Activated CD4-positive, alpha-beta memory T cell treated with anti-CD3 and anti-CD28 coated beads for 36 hours (primary cell): ENCODE data around the gene SGCG. TPM values are rescaled to one million over a fixed set of nuclear protein-coding genes. Genes with fewer than 3 reads are reported as not detected.
"Not testable (repeated sequence)": the region's sequence is repeated elsewhere in the genome, so short reads cannot be mapped to it uniquely, and the experiment has no call there.

Source experiments
- CTCF ChIA-PET: fragments of 350-600 bp; sonication (Branson Sonifier 250); formaldehyde crosslinking; loops from one replicate; lab custom pipeline; 2021; ENCODE audit warnings: antibody characterized with exemption, inconsistent platforms; lab: Charles Lee
- POLR2A ChIA-PET: fragments of 350-600 bp; sonication (Branson Sonifier 250); formaldehyde crosslinking; loops from one replicate; lab custom pipeline; 2021; ENCODE audit warnings: antibody characterized with exemption; lab: Charles Lee
- DNase-seq: peaks from one replicate; pipeline ENCODE4 v3.0.0-alpha.2; 2020
- H3K27ac Mint-ChIP-seq: one replicate; pipeline ENCODE4 v1.8.0; 2021; ENCODE audit warnings: mixed read lengths
- H3K27me3 Mint-ChIP-seq: one replicate; pipeline ENCODE4 v1.8.0; 2021; ENCODE audit warnings: mixed read lengths
- H3K36me3 Mint-ChIP-seq: one replicate; pipeline ENCODE4 v1.8.0; 2021; ENCODE audit warnings: mixed read lengths
- H3K4me1 Mint-ChIP-seq: one replicate; pipeline ENCODE4 v1.8.0; 2021; ENCODE audit warnings: low read depth, mixed read lengths
- H3K4me3 Mint-ChIP-seq: one replicate; pipeline ENCODE4 v1.8.0; 2021; ENCODE audit warnings: mild to moderate bottlenecking, mixed read lengths
- H3K9me3 Mint-ChIP-seq: one replicate; pipeline ENCODE4 v1.8.0; 2021; ENCODE audit warnings: mixed read lengths
- intact Hi-C: fragments of 100-400 bp; cut with micrococcal nuclease; formaldehyde crosslinking; loops from one replicate; pipeline ENCODE4 v1.15.1; 2023
- total RNA-seq, 2 experiments: library from RNA; stranded (reverse); gene quantifications; one replicate each; pipeline ENCODE4 v1.2.3, GENCODE V29; 2021

Gene SGCG
- total RNA-seq, 2 experiments from 2014 or later = not detected

DNA sequence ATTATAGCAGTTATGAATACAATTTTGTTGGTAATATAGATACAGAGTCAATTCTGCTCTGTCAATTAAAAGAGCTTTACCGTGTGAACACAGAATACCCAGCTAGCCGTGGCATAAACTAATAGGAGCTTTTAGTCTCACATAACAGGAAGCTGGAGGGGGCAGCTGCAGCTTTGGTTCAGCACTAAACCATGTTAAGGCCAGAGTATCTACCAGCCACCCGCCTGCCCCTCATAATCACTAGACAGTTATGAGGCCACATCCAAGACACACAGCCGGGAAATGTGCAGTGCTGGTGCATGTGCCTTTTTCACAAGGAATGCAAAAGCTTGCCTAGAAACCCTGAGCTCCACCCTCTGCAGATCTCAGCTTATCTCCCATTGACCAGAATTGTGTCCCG is 62.3 kb downstream of the SGCG start:
- CTCF ChIA-PET = no interaction called here
- Mint-ChIP-seq H3K36me3 (no peaks in the 10 kb centered on the region), H3K4me3 (no peak overlapping the region), H3K9me3 (no peaks in the 10 kb centered on the region), H3K4me1 (no peaks in the 10 kb centered on the region), H3K27me3 (peaks cover 3% of the 10 kb centered on the region), H3K27ac (no peak overlapping the region)
- POLR2A ChIA-PET = no interaction called here
- no peak for DNase-seq
- intact Hi-C loops = no loop called here

DNA sequence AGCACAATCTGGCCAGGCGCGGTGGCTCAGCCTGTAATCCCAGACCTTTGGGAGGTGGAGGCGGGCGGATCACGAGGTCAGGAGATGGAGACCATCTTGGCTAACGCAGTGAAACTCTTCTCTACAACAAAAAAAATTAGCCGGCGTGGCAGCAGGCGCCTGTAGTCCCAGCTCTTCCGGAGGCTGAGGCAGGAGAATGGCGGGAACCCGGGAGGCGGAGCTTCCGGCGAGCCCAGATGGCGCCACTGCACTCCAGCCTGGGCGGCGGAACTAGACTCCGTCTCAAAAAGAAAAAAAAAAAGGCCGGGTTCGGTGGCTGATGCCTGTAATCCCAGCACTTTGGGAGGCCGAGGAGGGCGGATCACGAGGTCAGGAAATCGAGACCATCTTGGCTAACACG is 67.6 kb downstream of the SGCG start:
- intact Hi-C loops, DNase-seq, CTCF ChIA-PET, H3K4me1 Mint-ChIP-seq, POLR2A ChIA-PET, H3K27ac Mint-ChIP-seq, H3K4me3 Mint-ChIP-seq, H3K27me3 Mint-ChIP-seq, H3K9me3 Mint-ChIP-seq, H3K36me3 Mint-ChIP-seq: not testable (repeated sequence)

DNA sequence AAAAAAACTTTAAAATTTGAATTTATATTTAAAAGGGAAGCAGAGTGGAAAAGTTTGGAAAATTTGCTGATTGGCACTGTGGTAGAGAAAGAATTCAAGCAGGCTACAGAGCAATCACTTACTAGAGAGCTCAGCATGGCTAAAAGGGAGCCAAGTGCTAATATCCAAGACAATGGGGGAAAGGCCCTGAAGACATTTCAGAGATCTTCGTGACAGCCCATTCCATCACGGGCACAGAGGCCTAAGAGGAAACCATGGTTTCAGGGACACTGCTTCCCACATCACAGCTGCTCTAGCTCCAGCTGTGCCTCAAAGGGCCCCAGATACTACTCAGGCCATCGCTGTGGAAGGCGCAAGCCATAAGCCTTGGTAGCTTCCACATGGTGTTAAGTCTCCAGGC is 73.7 kb downstream of the SGCG start:
- POLR2A ChIA-PET = no interaction called here
- CTCF ChIA-PET = no interaction called here
- Mint-ChIP-seq H3K9me3 (no peaks in the 10 kb centered on the region), H3K36me3 (peaks cover 2% of the 10 kb centered on the region), H3K4me3 (no peak overlapping the region), H3K27me3 (peaks cover 14% of the 10 kb centered on the region), H3K4me1 (no peaks in the 10 kb centered on the region), H3K27ac (no peak overlapping the region)
- intact Hi-C loops = no loop called here
- DNase-seq = no peak

DNA sequence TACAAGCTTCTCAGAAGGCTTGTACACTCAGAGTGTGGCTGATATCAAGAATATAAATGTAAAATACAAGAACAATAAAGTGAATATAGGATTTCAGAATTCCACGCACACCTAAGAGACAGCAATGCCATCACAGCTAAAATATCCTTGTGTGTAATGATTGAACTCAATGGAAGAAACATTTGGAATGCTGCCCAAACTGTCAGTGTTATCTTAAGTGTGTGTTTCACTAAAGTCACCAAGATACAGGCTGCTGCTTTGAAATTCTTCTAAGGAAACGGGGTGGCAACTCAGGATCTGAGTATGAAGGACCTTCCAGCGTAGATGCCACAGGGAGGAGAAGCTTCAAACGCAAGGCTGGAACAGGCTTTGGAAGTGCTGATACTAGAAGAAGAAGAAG is 86.8 kb downstream of the SGCG start:
- Mint-ChIP-seq H3K9me3 (no peaks in the 10 kb centered on the region), H3K4me3 (no peak overlapping the region), H3K27me3 (peaks cover 11% of the 10 kb centered on the region), H3K36me3 (no peaks in the 10 kb centered on the region), H3K27ac (no peak overlapping the region), H3K4me1 (peaks cover 9% of the 10 kb centered on the region)
- no peak for DNase-seq
- ChIA-PET POLR2A (no interaction called here), CTCF (no interaction called here)
- intact Hi-C loops = no loop called here

DNA sequence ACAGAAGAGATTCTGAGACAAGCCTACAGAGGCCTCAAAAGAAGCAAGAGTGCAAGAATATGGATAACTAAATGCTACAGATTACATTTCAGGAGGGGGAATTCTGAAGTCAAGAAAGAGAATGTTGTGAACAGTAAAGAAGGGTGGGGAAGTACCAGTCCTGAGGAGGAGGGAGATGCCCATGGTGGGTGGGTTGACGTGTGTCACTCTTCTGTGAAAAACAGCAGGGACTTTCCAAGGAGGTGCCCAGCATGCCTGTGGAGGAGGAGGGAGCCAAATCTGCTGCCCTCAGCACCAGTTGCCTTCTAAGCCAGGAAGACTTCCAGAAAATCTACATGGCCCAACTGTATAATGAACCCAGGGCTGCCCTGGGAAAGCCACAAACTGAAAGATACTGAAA is 87.7 kb downstream of the SGCG start:
- ChIA-PET CTCF (no interaction called here), POLR2A (no interaction called here)
- peaks cover 9% of the 10 kb centered on the region for H3K4me1 Mint-ChIP-seq
- H3K4me3 Mint-ChIP-seq = no peak overlapping the region
- no peak overlapping the region for H3K27ac Mint-ChIP-seq
- no peaks in the 10 kb centered on the region for H3K36me3 Mint-ChIP-seq
- intact Hi-C loops = no loop called here
- H3K9me3 Mint-ChIP-seq = no peaks in the 10 kb centered on the region
- DNase-seq = peak; percentile 46
- H3K27me3 Mint-ChIP-seq = peaks cover 7% of the 10 kb centered on the region

DNA sequence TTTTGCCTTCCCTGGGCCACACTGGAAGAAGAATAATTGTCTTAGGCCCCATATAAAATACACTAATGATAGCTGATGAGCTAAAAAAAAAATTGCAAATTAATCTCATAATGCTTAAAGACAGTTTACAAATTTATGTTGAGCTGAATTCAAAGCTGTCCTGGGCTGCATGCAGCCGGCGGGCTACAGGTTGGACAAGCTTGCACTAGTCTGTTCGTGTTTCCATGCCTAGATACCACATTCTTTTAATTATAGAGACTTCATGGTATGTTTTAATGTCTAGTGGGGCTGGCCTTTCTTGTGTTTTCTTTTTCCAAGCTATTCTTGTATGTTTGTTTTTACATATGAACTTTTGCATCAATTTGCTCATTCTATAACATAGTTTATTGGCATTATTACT is 90.6 kb downstream of the SGCG start:
- H3K36me3 Mint-ChIP-seq = no peaks in the 10 kb centered on the region
- no peak for DNase-seq
- CTCF ChIA-PET = no interaction called here
- peaks cover 9% of the 10 kb centered on the region for H3K4me1 Mint-ChIP-seq
- no peak overlapping the region for H3K27ac Mint-ChIP-seq
- no peaks in the 10 kb centered on the region for H3K27me3 Mint-ChIP-seq
- H3K4me3 Mint-ChIP-seq = no peak overlapping the region
- intact Hi-C loops = no loop called here
- POLR2A ChIA-PET = no interaction called here
- no peaks in the 10 kb centered on the region for H3K9me3 Mint-ChIP-seq

DNA sequence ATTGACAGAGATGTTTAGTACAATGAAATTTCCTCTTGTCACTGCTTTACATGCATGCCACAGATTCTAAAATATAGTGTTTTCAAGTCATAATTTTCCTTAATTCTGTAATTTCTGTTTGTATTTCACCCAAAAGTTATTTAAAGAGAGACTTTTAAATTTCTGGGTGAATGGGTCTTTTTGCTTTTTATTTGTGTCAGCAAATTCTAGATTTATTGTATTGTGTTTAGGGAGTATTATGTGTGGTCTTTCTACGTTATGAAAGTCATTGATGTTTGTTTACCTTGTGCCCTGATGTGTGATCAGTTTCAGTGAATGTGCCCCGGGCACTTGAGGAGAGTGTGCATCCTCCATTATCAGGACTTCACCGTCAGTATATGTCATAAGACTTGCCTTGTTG is 92.7 kb downstream of the SGCG start:
- no peak overlapping the region for H3K27ac Mint-ChIP-seq
- intact Hi-C loops = no loop called here
- DNase-seq = no peak
- ChIA-PET CTCF (no interaction called here), POLR2A (no interaction called here)
- H3K27me3 Mint-ChIP-seq = no peaks in the 10 kb centered on the region
- H3K9me3 Mint-ChIP-seq = no peaks in the 10 kb centered on the region
- no peaks in the 10 kb centered on the region for H3K36me3 Mint-ChIP-seq
- no peak overlapping the region for H3K4me3 Mint-ChIP-seq
- peaks cover 4% of the 10 kb centered on the region for H3K4me1 Mint-ChIP-seq

DNA sequence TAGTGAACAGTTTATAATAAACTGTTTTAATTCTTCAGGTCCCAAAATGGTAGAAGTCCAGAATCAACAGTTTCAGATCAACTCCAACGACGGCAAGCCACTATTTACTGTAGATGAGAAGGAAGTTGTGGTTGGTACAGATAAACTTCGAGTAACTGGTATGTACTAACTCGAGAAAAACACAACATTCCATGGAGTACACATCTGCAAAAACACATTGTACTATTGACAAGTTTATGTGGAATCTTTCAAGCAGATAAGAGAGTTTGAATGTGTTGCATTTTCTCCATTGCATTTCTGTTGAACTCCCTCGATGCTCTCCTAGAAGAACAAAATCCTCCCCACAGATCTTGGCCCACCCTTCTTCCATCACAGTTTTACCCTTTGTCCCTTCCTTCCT is 98.5 kb downstream of the SGCG start:
- DNase-seq = no peak
- Mint-ChIP-seq H3K4me3 (no peak overlapping the region), H3K27ac (no peak overlapping the region), H3K27me3 (peaks cover 8% of the 10 kb centered on the region), H3K36me3 (no peaks in the 10 kb centered on the region), H3K4me1 (no peaks in the 10 kb centered on the region), H3K9me3 (no peaks in the 10 kb centered on the region)
- ChIA-PET POLR2A (no interaction called here), CTCF (no interaction called here)
- intact Hi-C loops = no loop called here

DNA sequence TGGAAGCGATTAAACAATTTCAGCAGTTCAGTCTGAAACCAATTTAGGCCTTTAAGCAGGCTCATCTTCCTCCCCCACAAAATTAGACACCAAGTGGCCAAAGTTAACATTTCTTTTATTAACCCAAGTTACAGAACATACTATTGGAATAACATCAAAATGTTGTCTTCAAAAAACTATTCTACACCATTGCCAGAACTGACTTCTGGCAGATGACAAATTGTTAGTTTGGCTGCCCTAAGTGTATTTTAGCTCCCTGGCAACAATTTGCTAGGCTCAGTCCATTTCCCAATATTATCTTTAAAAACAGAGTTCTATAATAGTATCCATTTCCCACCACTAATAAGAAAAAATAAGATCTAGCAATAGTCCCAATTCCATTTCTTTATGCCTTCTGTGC is 107.8 kb downstream of the SGCG start:
- H3K27me3 Mint-ChIP-seq = peaks cover 1% of the 10 kb centered on the region
- no peaks in the 10 kb centered on the region for H3K4me1 Mint-ChIP-seq
- POLR2A ChIA-PET = no interaction called here
- H3K36me3 Mint-ChIP-seq = no peaks in the 10 kb centered on the region
- no peaks in the 10 kb centered on the region for H3K9me3 Mint-ChIP-seq
- intact Hi-C loops = no loop called here
- no peak overlapping the region for H3K27ac Mint-ChIP-seq
- no peak overlapping the region for H3K4me3 Mint-ChIP-seq
- CTCF ChIA-PET = no interaction called here
- DNase-seq = no peak

DNA sequence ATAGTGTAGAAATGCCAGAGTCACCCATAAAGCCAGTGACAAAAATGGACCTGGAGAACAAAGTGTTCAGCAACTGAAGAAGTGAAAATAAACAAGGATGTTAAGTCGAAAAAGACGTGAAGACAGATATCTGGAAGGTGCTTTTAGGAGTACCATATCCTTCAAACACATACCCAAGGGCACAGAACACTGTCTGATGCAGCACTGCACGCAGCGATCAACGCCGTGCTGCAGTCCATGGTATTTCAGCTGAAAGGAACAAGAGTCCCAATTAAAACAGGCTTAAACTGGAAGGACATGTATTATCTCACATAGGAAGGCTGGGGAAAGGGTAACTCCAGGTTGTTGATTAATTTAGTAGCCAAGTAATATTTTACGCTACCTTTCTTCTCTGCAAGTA is 108.2 kb downstream of the SGCG start:
- H3K9me3 Mint-ChIP-seq = no peaks in the 10 kb centered on the region
- POLR2A ChIA-PET = no interaction called here
- intact Hi-C loops = no loop called here
- H3K36me3 Mint-ChIP-seq = no peaks in the 10 kb centered on the region
- no peaks in the 10 kb centered on the region for H3K4me1 Mint-ChIP-seq
- H3K4me3 Mint-ChIP-seq = no peak overlapping the region
- CTCF ChIA-PET = no interaction called here
- no peak overlapping the region for H3K27ac Mint-ChIP-seq
- peaks cover 1% of the 10 kb centered on the region for H3K27me3 Mint-ChIP-seq
- DNase-seq = no peak

DNA sequence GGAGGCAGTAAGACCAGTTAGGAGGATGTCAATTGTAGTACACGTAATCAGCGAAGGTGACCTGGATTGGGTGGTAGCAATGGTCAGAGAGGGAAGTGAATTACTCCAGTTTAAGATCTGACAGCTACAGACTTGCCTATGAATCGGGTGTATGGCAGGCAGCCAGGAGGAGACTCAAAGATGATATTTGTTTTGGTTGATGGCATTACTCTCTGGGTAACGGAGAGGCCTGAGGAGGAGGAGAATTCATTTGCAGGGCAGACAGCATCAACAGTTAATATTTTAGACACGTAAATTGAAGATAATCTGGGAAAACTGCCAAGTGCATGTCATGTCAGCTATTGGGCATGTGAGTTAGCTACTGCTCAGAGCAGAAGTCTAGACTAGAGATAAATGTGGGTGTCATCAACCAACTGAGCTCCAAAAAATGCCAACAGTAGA is 109.2 kb downstream of the SGCG start:
- H3K9me3 Mint-ChIP-seq = no peaks in the 10 kb centered on the region
- no peak overlapping the region for H3K27ac Mint-ChIP-seq
- peaks cover 1% of the 10 kb centered on the region for H3K27me3 Mint-ChIP-seq
- no peak for DNase-seq
- H3K4me3 Mint-ChIP-seq = no peak overlapping the region
- no peaks in the 10 kb centered on the region for H3K36me3 Mint-ChIP-seq
- ChIA-PET POLR2A (no interaction called here), CTCF (no interaction called here)
- intact Hi-C loops = no loop called here
- H3K4me1 Mint-ChIP-seq = no peaks in the 10 kb centered on the region

DNA sequence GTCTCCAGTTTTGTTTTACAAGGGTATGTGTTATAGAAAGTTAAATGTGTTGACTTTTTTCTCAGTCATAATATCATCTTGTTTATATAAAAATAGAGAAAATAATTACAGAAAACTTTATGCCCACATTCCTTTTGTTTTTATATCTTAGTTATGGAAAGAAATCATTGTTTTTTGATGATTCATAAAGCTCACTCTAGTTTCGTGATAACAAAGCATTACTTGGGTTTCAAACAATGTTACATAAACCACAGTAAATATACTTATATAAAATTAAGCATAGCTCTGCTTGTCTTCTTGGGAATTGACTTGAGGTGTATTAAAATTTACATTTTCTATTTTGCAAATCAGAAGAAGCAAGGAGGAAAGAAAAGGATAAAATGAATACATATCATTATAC is 111.8 kb downstream of the SGCG start:
- Mint-ChIP-seq H3K27ac (no peak overlapping the region), H3K9me3 (peaks cover 2% of the 10 kb centered on the region), H3K36me3 (no peaks in the 10 kb centered on the region), H3K4me1 (no peaks in the 10 kb centered on the region), H3K4me3 (no peak overlapping the region), H3K27me3 (peaks cover 2% of the 10 kb centered on the region)
- intact Hi-C loops = no loop called here
- no peak for DNase-seq
- POLR2A ChIA-PET = no interaction called here
- CTCF ChIA-PET = no interaction called here

DNA sequence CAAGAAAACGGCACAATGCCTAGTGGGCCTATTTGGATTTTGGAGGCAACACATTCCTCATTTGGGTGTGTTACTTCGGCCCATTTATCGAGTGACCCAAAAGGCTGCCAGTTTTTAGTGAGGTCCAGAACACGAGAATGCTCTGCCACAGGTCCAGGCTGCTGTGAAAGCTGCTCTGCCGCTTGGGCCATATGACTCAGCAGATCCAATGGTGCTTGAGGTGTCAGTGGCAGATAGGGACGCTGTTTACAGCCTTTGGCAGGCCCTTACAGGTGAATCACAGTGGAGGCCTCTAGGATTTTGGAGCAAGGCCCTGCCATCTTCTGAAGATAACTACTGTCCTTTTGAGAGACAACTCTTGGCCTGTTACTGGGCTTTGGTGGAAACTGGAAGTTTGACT is 134.1 kb downstream of the SGCG start:
- CTCF ChIA-PET, DNase-seq: not testable (repeated sequence)

DNA sequence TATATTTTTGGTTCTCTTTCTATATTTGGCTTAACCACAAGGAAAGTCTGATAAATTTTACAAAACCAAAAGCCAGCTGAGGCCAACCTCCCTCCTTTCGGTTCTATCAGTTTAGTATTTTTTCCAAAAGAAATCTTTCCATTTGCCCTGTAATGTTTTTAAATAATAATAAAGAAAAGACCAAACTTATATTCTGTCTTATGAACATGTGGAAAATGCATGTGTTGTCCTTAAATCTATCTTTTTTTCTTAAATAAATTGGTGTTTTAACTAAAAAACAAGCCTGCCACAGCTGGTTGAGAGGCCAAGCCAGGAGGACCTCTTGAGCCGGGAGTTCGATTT is 139.1 kb downstream of the SGCG start:
- no peak for DNase-seq
- Mint-ChIP-seq H3K4me1 (peaks cover 31% of the 10 kb centered on the region), H3K36me3 (no peaks in the 10 kb centered on the region), H3K9me3 (no peaks in the 10 kb centered on the region), H3K27me3 (peaks cover 7% of the 10 kb centered on the region), H3K27ac (no peak overlapping the region), H3K4me3 (no peak overlapping the region)
- intact Hi-C loops = no loop called here
- CTCF ChIA-PET = interaction anchor here (0.8 kb wide), 1 partner anchor 26 kb away, joined by 3 read pairs; no protein-coding TSS in a partner anchor
- POLR2A ChIA-PET = no interaction called here

More for the DNA sequence above, 134.1 kb downstream of the SGCG start:
- H3K36me3 Mint-ChIP-seq, H3K9me3 Mint-ChIP-seq, H3K27ac Mint-ChIP-seq, H3K4me1 Mint-ChIP-seq, POLR2A ChIA-PET, H3K27me3 Mint-ChIP-seq, H3K4me3 Mint-ChIP-seq, intact Hi-C loops: not testable (repeated sequence)
